Adrenal gland (tissue), 5 donors: Measurements from ENCODE around the gene NDC1.

Experiments
- CTCF ChIP-seq, 6 experiments: fragments of 450-650 bp in 4 of 6; fragments of 200-600 bp in 2 of 6; sonication (generic) in 1 of 6; IDR thresholded peaks; 1 replicate in 5 of 6; 2 replicates in 1 of 6; pipeline versions ENCODE4 v1.5.1 to v1.8.0; 2016 to 2021; ENCODE audit warnings: antibody characterized with exemption in 6 of 6, mild to moderate bottlenecking in 2 of 6, moderate library complexity in 1 of 6
- POLR2A ChIP-seq, 2 donors: fragments of 450-650 bp; IDR thresholded peaks; one replicate each; pipeline ENCODE4 v1.6.1; 2017; ENCODE audit warnings: antibody characterized with exemption in 2 of 2, mild to moderate bottlenecking in 2 of 2, moderate library complexity in 1 of 2
- donor health status: DM: no; HTN: no; CAD: no.

GRCh38 chr1:53811414-53811851, 26.7 kb downstream of the NDC1 start:
- TF ChIP-seq CTCF (IDR thresholded peaks at IDR 0.05): no peak
- no peak for TF ChIP-seq POLR2A (IDR thresholded peaks at IDR 0.05)
